AG09319 (cell line): ENCODE results near the gene GPR4.

Experiments
- DNase-seq: peaks from one replicate; pipeline ENCODE4 v3.0.0-alpha.2; 2010; ENCODE audit warnings: low read depth; ENCODE audit errors: extremely low read depth
- TF ChIP-seq, protein P1 (sequence below): IDR thresholded peaks from 2 replicates; pipeline ENCODE4 v1.5.1; 2011; ENCODE audit warnings: low read depth, mild to moderate bottlenecking, inconsistent platforms, low read length, moderate library complexity

Gene GPR4

DNA sequence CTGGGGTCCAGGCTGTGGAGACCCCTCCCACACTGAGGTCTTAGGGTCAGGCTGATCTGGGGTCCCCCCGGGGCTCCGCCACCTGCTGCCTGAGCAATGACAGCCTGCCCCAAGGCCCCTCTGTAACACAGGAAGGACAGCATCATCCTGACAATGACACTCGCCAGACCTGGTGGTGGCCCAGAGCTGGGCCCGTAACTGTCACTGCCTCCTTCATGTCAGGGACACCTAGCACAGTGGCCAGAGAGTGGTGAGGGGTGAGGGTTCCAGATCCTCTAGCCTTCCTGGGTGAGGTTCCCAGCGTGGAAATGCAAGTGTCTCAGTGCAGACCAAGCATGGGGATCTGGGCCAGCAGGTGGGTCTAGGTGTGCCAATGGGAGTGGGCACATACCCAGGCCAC, 45.2 kb downstream of the GPR4 start:
- TF ChIP-seq, protein P1, sequence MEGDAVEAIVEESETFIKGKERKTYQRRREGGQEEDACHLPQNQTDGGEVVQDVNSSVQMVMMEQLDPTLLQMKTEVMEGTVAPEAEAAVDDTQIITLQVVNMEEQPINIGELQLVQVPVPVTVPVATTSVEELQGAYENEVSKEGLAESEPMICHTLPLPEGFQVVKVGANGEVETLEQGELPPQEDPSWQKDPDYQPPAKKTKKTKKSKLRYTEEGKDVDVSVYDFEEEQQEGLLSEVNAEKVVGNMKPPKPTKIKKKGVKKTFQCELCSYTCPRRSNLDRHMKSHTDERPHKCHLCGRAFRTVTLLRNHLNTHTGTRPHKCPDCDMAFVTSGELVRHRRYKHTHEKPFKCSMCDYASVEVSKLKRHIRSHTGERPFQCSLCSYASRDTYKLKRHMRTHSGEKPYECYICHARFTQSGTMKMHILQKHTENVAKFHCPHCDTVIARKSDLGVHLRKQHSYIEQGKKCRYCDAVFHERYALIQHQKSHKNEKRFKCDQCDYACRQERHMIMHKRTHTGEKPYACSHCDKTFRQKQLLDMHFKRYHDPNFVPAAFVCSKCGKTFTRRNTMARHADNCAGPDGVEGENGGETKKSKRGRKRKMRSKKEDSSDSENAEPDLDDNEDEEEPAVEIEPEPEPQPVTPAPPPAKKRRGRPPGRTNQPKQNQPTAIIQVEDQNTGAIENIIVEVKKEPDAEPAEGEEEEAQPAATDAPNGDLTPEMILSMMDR = no peak

DNA sequence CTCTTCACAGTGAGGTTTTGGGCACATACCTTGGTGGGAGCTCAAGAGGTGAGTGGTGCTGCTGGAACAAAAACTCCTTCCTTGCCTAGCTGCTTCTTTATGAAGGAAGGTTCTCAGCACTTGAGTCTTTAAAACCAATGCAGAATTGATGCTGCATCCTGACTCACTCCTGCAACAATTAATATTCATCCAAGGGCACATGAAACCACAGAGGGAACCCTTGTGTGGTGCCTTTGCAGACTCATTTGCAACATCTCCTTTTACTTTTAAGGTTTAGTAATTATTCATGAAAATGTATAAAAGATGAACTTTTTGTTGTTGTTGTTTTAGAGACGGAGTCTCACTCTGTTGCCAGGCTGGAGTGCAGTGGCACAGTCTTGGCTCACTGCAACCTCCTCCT, 47.5 kb downstream of the GPR4 start:
- TF ChIP-seq, protein P1 = no peak
- DNase-seq = no peak

More for the DNA sequence above, 45.2 kb downstream of the GPR4 start:
- DNase-seq = no peak

DNA sequence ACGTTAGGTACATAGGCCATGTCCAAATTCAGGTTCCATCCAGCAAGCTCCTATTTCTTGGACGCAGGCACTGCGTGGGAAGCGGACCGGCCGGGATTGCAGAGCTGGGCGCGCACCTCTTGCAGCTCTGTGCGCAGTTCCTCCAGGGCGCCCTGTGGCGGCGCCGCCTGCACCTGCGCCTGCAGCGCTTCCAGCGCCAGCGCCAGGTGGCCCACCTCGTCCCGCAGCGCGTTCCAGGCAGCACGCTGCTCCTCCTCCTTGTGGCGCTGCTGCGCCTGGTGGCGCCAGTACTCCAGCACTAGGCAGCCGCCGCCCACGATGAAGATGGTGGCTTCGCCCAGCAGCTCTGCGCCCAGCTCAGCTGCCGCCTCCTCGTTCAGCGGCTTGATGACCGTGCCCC, 48.5 kb downstream of the GPR4 start:
- TF ChIP-seq, protein P1 = no peak
- no peak for DNase-seq

DNA sequence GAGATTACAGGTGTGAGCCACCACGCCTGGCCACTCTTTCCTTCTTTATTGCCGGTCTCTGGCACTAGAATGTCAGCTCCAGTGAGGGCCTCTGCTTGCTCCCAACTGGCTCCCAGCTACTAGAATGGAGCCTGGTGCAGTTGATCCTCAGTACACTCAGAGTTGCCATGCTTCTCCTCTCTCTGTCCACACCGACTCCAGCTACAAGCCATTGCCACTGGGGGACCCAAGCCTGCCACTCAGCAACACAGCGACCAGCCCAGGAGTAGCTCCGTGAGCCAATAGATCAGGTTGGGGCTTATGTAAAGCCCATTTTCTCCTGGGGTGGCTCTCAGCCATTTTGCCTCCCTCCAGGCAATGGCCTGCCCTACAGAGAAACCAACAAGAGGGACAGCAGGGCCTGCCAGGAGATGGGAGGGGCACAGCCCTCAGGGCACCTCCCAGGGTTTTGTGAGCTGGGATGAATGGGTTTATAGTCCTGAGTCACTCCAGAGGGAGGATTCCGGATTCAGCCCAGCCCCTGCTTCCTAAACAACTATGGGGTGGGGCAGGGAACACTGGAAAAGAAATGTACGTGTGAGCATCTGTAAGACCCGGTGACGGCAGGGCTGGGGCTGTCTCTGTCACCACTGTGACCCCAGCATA, 53.9 kb downstream of the GPR4 start:
- DNase-seq = no peak
- TF ChIP-seq, protein P1 = no peak

DNA sequence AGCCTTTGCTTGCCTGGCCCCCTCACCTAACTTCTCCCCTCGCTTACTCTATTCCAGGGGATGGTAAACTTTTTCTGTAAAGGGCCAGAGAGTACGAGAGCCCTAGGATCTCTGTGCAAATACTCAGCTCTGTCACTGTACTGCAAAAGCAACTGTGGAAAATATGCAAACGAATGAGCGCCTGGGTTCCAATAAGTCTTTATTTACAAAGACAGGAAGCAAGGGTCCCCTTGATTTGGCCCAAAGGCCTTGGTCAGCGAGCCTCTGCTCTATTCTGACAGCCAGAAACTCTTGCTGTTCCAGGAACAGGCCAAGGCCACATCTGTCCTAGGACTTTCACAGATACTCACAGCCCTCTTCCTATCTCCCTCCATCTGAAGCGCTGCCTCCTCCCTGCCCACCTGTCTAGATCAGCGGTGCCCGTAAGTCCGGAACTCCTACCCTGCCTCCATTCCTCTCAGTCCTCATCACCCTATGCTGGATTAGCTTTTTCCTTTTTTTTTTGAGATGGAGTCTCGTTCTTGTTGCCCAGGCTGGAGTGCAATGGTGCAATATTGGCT, 54.7 kb downstream of the GPR4 start:
- DNase-seq = no peak
- TF ChIP-seq, protein P1 = no peak

DNA sequence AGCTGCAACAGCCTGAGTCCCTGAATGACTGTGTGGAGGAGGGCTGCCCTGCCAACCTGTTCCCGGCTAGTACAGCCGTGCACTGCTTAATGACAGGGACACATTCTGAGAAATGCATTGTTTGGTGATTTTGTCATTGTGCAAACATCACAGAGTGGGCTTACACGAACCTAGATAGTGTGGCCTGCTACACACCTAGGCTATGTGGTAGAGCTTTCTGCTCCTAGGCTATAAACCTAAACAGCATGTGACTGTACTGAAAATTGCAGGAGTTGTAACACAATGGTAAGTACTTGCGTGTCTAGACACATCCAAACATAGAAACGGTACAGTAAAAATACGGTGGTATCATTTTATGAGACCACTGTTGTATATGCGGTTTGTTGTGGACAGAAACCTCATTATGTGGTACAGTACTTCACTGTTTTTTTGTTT, 59.8 kb downstream of the GPR4 start:
- no peak for DNase-seq
- TF ChIP-seq, protein P1 = no peak
